Activated CD8-positive, alpha-beta T cell treated with anti-CD3 and anti-CD28 coated beads, Interleukin-2, amount 10 ng/mL, durations not matched to agents 7 days and 5 days (primary cell): ENCODE data around the gene MANSC1. TPM values are rescaled to one million over a fixed set of nuclear protein-coding genes. Genes with fewer than 3 reads are reported as not detected.

Source experiments
- ATAC-seq: fragments of 150-1000 bp; cut with Tn5 transposase; one replicate; pipeline ENCODE4 v1.10.0; 2021; ENCODE audit warnings: moderate library complexity
- CTCF ChIA-PET: fragments of 350-600 bp; sonication (Branson Sonifier 250); formaldehyde crosslinking; loops from one replicate; lab custom pipeline; 2021; ENCODE audit warnings: antibody characterized with exemption; lab: Charles Lee
- POLR2A ChIA-PET: fragments of 350-600 bp; sonication (Branson Sonifier 250); formaldehyde crosslinking; loops from one replicate; lab custom pipeline; 2021; ENCODE audit warnings: antibody characterized with exemption; lab: Charles Lee
- DNase-seq: peaks from one replicate; pipeline ENCODE4 v3.0.0-alpha.2; 2020
- H3K27ac Mint-ChIP-seq: one replicate; pipeline ENCODE4 v1.8.0; 2021; ENCODE audit warnings: mild to moderate bottlenecking, mixed read lengths
- H3K27me3 Mint-ChIP-seq: one replicate; pipeline ENCODE4 v1.8.0; 2021; ENCODE audit warnings: low read depth, mixed read lengths
- H3K36me3 Mint-ChIP-seq: one replicate; pipeline ENCODE4 v1.8.0; 2021; ENCODE audit warnings: low read depth, mixed read lengths
- H3K4me1 Mint-ChIP-seq: one replicate; pipeline ENCODE4 v1.8.0; 2021; ENCODE audit warnings: low read depth, mixed read lengths
- H3K4me3 Mint-ChIP-seq: one replicate; pipeline ENCODE4 v1.8.0; 2021; ENCODE audit warnings: mild to moderate bottlenecking, mixed read lengths
- H3K9me3 Mint-ChIP-seq: one replicate; pipeline ENCODE4 v1.8.0; 2022; ENCODE audit warnings: mixed read lengths; ENCODE audit not compliant: insufficient read depth
- total RNA-seq, 2 experiments: library from RNA; stranded (reverse); gene quantifications; one replicate each; pipeline ENCODE4 v1.2.3, GENCODE V29; 2021

MANSC1 gene
- under 1 TPM in 1 of 2 experiments, not detected in 1; 0.13 TPM for total RNA-seq

DNA sequence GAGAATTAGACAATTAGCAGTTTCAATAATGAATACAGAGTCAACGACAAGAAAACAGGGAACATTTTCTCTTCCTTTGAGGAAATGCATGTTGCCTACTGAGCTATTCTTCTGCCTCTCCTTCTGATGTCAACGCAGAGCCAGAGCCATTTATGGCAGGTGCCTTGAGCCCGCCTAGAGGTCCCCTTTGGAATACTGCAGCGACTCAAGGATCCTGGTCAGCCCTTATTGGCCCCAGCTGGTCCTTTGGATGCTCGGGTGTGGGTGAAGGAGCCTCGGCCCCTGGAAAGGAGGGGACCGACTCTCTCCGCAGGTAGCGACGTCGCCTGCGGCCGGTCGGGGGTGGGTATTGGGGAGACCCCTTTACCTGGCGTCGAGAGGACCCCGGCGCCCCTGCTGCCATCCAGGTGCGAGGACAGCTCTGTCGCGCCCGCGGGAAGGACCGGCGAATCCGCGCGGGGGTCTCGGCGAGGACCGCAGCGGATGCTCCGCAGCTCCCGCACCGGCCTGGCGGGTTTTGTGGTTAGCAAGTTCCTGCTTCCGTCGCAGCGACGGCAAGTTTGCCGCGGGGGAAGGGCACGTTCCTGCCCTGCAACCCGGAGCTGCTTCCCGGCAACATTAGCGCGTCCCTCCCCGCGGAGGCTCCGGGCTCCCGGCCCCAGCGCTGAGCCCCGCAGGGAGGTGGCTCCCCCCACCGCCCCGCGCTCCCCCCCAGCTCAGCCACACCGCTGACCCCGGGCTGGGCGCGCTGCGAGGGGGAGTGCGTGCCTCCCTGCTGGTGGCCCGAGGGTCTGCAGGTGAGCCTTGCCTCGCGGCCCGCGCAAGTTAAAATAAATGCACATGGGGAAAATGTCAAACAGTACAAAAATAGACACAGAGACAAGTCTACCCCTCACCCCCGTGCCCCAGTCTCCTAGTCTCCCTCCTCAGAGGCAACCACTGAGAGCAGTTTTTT, at the start of gene MANSC1:
Gene MANSC1, minus strand, starts transcription at position 532 of the 955 bp plus-strand sequence. CDS start 6,928 bp downstream, outside the sequence.
- DNase-seq (peak; percentile 67), ATAC-seq (peak; percentile 78)
- H3K4me3 Mint-ChIP-seq: peak within 1 kb of the TSS; percentile 68
- CTCF ChIA-PET: interaction anchor here (0.7 to 2.7 kb wide), 10 partner anchors 8 to 387 kb away, joined by 3 to 11 read pairs (median 5); no protein-coding TSS in a partner anchor
- H3K27ac Mint-ChIP-seq: peak within 1 kb of the TSS; percentile 47
- peaks cover 21% of the 10 kb centered on the region for H3K4me1 Mint-ChIP-seq
- H3K27me3 Mint-ChIP-seq: peaks cover 4% of the 10 kb centered on the region
- POLR2A ChIA-PET: interaction anchor here (0.5 to 1.8 kb wide), 4 partner anchors 8 to 365 kb away, joined by 3 to 9 read pairs (median 4); no protein-coding TSS in a partner anchor
- H3K36me3 Mint-ChIP-seq: no peaks in the 10 kb centered on the region
- H3K9me3 Mint-ChIP-seq: no peaks in the 10 kb centered on the region

DNA sequence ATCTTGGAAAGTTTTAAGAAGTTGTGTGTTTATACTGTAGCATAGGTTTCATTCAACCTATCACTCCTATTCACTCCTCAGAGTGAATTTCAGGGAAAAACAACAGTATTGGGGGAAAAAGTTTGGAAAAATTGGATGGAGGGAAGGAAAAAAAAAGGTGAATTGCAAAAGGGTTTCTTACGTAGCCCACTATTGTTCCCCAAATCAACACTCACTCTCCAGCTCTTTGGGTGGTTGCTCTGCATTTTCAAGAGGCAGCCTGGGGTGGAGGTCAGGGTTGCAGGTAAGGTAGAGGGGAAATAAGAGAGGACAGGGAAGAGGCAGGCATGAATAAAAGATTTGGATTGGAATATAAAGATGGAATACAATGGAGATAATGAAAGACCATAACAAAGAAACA, 49.1 kb upstream of the MANSC1 start:
- peaks cover 33% of the 10 kb centered on the region for H3K4me1 Mint-ChIP-seq
- CTCF ChIA-PET: interaction anchor here (0.9 kb wide), 1 partner anchor 162 kb away, joined by 3 read pairs; no protein-coding TSS in a partner anchor

DNA sequence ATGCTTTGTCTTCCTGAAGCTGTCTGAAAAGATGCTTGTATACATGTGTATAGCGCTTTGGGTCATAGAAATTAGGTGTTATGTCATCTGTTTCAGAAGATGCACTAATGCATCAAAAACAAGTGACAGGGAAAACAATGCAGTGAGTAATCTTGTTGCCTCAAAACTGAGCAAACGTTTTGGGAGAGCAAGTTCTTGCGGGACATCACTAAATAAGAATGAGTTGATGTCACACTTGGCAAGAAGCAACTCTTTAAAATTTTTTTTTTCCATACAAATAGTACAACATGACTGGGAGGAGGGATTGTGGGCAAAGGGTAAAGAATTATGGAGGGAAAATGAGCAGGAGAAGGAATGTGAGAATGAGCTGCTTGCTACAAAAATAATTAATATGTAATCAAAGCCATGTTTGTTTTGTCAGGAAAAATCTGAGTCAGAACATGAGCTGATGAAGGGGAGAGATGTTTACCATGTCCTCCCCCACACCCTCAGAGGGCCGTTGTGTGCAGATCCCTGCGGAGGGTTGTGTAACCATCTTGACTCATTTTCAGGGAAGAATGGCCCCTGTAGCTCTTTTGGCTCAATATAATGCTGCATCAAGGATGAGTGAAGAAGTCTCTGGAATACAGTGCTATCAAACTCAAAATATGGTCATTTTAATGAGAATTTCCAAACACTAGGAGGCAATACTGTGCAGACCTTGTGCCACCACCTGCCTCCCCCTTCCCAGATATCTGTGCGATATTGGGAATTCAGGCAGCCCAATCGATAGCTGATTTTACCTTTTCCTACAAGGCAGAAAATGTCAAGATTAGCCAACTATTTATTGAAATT, 48.2 kb upstream of the MANSC1 start:
- Mint-ChIP-seq H3K36me3 (peaks cover 33% of the 10 kb centered on the region), H3K4me1 (peaks cover 24% of the 10 kb centered on the region), H3K27ac (no peak overlapping the region), H3K27me3 (no peaks in the 10 kb centered on the region), H3K9me3 (no peaks in the 10 kb centered on the region), H3K4me3 (no peak overlapping the region)
- ChIA-PET CTCF (interaction anchor here (0.6 to 1.5 kb wide), 6 partner anchors 11 to 361 kb away, joined by 3 to 4 read pairs (median 3); no protein-coding TSS in a partner anchor), POLR2A (interaction anchor here (0.6 kb wide), 1 partner anchor 223 kb away, joined by 3 read pairs; no protein-coding TSS in a partner anchor)
- DNase-seq: no peak
- no peak for ATAC-seq

More for the DNA sequence above, 49.1 kb upstream of the MANSC1 start:
- no peak overlapping the region for H3K27ac Mint-ChIP-seq
- no peak overlapping the region for H3K4me3 Mint-ChIP-seq
- no peaks in the 10 kb centered on the region for H3K9me3 Mint-ChIP-seq
- peaks cover 39% of the 10 kb centered on the region for H3K36me3 Mint-ChIP-seq
- no peak for DNase-seq
- no peak for ATAC-seq
- no peaks in the 10 kb centered on the region for H3K27me3 Mint-ChIP-seq
- POLR2A ChIA-PET: interaction anchor here (1.1 kb wide), 1 partner anchor 12 kb away, joined by 3 read pairs; no protein-coding TSS in a partner anchor

DNA sequence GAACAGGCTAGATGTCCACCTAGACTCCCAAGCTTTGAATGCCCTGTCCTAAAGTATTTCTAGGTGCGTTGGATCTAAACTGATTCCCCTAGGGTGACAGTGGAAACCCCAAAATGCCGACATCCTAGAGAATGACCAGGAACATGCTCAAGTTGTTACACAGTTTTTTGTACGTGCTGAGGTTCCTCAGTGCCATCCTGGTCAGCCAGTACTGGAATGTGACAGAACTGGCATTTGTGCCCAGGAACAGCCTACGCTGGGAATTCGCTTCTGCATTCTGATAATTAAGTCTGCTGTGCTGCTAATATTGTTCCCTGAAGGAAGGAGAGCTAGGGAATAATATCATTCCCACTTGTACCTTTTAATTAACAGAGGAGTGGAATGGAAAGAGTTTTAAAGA, 47.1 kb upstream of the MANSC1 start:
- H3K27ac Mint-ChIP-seq: no peak overlapping the region
- no peaks in the 10 kb centered on the region for H3K9me3 Mint-ChIP-seq
- peaks cover 24% of the 10 kb centered on the region for H3K36me3 Mint-ChIP-seq
- ChIA-PET CTCF (interaction anchor here (0.6 to 1.5 kb wide), 6 partner anchors 10 to 362 kb away, joined by 3 to 4 read pairs (median 3); no protein-coding TSS in a partner anchor), POLR2A (interaction anchor here (0.6 kb wide), 1 partner anchor 224 kb away, joined by 3 read pairs; no protein-coding TSS in a partner anchor)
- H3K27me3 Mint-ChIP-seq: no peaks in the 10 kb centered on the region
- H3K4me3 Mint-ChIP-seq: no peak overlapping the region
- DNase-seq (no peak), ATAC-seq (no peak)
- H3K4me1 Mint-ChIP-seq: peaks cover 18% of the 10 kb centered on the region

DNA sequence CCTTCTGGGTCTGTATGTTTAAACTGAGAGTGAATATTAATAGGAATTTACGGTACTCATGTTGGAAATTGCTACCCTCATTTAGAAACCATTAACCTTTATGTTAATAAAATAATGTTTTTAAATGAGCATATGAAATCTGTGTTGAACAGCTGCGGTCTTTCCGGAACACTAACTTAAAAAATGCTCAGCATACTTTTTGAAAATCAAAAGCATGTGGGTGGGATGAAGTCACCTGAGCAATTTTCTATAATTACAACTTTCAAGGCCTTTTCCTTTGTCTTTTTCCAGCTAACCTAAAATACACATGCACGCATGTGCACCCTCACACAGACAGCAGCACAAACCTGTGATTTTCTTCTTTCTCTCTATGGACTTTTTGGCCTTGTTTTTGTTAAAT, 46.7 kb upstream of the MANSC1 start:
- no peak overlapping the region for H3K27ac Mint-ChIP-seq
- ATAC-seq: no peak
- H3K4me3 Mint-ChIP-seq: no peak overlapping the region
- peaks cover 23% of the 10 kb centered on the region for H3K36me3 Mint-ChIP-seq
- DNase-seq: no peak
- no peaks in the 10 kb centered on the region for H3K27me3 Mint-ChIP-seq
- ChIA-PET CTCF (no interaction called here), POLR2A (no interaction called here)
- no peaks in the 10 kb centered on the region for H3K9me3 Mint-ChIP-seq
- H3K4me1 Mint-ChIP-seq: peaks cover 18% of the 10 kb centered on the region

DNA sequence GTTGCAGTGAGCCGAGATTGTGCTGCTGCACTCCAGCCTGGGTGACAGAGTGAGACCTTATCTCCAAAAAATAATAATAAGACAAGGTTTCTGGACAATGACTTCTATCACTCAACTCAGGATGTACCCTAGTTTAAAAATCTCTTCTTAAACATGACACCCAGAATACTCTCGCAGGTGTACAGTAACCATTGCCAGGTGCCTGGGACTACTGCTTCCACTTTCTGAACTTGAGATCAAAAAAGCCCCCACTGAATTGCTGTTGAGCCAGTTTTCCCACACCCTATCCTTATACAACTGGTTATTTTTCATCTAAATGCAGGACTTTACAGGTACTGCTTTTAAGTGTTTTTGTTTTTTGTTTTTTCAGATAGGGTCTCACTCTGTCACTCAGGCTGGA, 43.1 kb upstream of the MANSC1 start:
- H3K27ac Mint-ChIP-seq: no peak overlapping the region
- ATAC-seq (no peak), DNase-seq (no peak)
- H3K9me3 Mint-ChIP-seq: no peaks in the 10 kb centered on the region
- CTCF ChIA-PET: interaction anchor here (1.1 kb wide), 1 partner anchor 11 kb away, joined by 3 read pairs; no protein-coding TSS in a partner anchor
- POLR2A ChIA-PET: no interaction called here
- H3K4me3 Mint-ChIP-seq: no peak overlapping the region
- H3K4me1 Mint-ChIP-seq: peaks cover 12% of the 10 kb centered on the region
- no peaks in the 10 kb centered on the region for H3K27me3 Mint-ChIP-seq
- peaks cover 30% of the 10 kb centered on the region for H3K36me3 Mint-ChIP-seq

DNA sequence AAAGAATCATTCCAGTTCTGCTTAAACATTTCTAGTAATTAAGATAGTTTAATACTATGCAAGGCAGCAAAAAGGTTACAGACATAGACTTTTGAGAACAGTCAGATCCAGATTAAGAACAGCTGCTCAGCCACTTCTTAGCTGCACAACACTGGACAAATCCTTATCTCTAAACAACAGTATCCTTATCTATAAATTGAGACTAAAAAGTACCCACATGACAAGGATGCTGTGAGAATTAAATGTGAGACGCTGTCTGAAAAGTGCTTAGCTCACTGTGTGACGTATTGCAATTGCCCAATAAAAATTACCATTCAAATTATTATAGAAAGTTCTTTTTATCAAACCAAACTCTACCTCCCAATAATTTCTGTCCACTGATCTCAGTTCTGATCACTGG, 42.4 kb upstream of the MANSC1 start:
- no peak for DNase-seq
- Mint-ChIP-seq H3K9me3 (no peaks in the 10 kb centered on the region), H3K4me3 (no peak overlapping the region), H3K36me3 (peaks cover 30% of the 10 kb centered on the region), H3K4me1 (peaks cover 17% of the 10 kb centered on the region), H3K27me3 (no peaks in the 10 kb centered on the region), H3K27ac (no peak overlapping the region)
- CTCF ChIA-PET: no interaction called here
- POLR2A ChIA-PET: no interaction called here
- ATAC-seq: no peak

DNA sequence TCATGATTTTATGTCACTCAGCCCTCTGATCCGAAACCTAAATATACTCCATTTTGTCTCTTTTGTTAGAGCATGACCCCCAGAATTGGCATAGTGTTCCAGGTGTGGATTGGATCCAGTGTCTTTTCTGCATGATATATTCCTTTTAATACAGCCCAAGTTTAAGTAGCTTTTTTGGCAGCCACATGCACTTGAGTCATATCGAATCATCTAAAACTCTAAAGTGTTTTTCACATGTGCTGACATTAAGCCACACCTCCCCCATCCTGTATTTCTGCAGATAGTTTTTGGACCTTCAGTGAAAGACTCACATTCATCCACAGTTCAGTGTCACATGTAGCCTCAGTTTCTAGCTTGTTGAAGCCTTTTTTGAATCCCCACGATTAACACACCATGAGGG, 37.5 kb upstream of the MANSC1 start:
- ATAC-seq: no peak
- ChIA-PET CTCF (interaction anchor here (1.2 to 3.8 kb wide), 4 partner anchors 10 to 349 kb away, joined by 3 to 20 read pairs (median 6); no protein-coding TSS in a partner anchor), POLR2A (interaction anchor here (0.9 kb wide), 1 partner anchor 12 kb away, joined by 3 read pairs; no protein-coding TSS in a partner anchor)
- Mint-ChIP-seq H3K27me3 (no peaks in the 10 kb centered on the region), H3K4me3 (no peak overlapping the region), H3K27ac (no peak overlapping the region), H3K4me1 (peaks cover 38% of the 10 kb centered on the region), H3K36me3 (peaks cover 51% of the 10 kb centered on the region), H3K9me3 (no peaks in the 10 kb centered on the region)
- DNase-seq: no peak

DNA sequence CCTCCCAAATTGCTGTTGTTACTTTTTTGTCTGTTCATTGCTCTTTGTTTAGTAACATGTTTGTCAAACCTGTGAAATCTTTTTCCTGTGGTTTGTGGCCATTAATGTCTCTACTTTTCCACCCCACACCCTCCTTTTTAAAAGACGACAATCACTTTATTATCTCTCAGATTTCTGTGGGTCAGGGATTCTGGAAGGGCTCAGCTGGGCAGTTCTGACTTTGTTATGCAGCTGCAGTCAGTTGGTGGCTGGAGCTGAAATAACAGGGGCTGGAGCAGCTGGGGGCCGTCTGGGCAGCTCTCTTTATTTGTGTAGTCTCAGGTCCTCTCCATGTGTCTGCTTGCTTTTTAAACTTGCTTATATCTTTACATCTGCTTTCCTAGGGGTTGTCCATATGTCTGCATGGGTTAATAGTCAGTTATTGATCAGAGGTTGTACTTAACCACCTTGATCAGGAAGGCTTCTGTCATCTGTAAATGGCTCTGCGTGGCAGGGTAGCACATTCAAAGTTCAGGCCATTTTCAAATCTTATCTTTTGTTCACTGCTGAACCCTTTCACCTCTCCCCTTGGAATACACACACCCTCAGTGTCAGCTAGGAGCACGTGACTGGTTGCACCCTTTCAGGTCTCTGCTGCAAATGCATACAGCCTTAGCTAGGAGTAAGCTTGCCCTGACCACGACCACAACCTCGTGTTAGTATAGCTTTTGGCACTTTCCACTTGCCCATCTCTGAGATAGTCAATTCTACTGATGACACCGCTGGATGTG, 34.7 kb upstream of the MANSC1 start:
- Mint-ChIP-seq H3K27ac (peak overlapping the region; percentile 87), H3K36me3 (peaks cover 57% of the 10 kb centered on the region), H3K9me3 (no peaks in the 10 kb centered on the region), H3K27me3 (no peaks in the 10 kb centered on the region), H3K4me3 (peak overlapping the region; percentile 38), H3K4me1 (peaks cover 55% of the 10 kb centered on the region)
- POLR2A ChIA-PET: interaction anchor here (0.6 to 2.6 kb wide), 13 partner anchors 18 to 330 kb away, joined by 3 to 25 read pairs (median 4); partner anchors contain the start of genes BORCS5 and DUSP16
- ATAC-seq (peak; percentile 91), DNase-seq (peak; percentile 84)
- CTCF ChIA-PET: interaction anchor here (0.7 to 3.8 kb wide), 13 partner anchors 8 to 330 kb away, joined by 3 to 20 read pairs (median 4); partner anchors contain the start of gene DUSP16

DNA sequence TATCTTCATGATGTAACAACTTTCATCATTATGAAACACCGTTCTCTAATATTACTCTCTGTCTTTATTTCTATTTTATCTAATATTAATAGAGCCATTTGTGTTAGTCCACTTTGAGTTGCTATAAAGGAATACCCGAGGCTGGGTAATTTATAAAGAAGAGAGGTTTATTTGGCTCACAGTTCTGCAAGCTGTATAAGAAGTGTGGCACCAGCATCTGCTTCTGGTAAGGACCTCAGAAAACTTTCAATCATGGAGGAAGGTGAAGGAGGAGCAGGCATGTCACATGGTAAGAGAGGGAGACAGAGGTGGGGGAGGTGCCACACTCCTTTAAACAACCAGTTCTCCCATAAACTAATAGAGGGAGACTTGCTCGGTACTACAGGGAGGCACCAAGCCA, 31.9 kb upstream of the MANSC1 start:
- Mint-ChIP-seq H3K4me1 (peaks cover 61% of the 10 kb centered on the region), H3K4me3 (no peak overlapping the region), H3K9me3 (no peaks in the 10 kb centered on the region), H3K27ac (no peak overlapping the region), H3K27me3 (no peaks in the 10 kb centered on the region), H3K36me3 (peaks cover 56% of the 10 kb centered on the region)
- no peak for DNase-seq
- CTCF ChIA-PET: no interaction called here
- POLR2A ChIA-PET: no interaction called here
- no peak for ATAC-seq
